ENCODE data around the gene B3GALNT2.

DNA sequence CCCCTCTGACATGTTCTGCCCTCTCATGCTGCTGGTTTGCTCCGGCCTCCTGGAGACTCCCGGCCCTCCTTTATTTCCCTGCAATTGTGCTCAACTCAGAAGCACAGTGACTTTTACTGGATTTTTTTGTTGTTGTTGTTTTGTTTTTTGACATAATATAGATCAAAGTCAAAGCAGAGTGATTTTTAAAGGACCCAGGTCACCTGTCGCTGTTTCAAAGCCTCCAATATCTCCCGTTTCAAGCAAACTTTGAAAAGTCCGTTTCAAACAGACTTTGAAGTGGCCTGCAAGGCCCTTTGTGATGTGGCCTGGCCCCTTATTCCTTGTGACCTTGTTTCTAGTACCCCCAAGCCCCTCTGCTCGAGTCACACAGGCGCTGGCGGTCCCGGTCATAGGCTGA lies 78.9 kb downstream of the B3GALNT2 start:
- TF ChIP-seq ELF4 (IDR thresholded peaks at IDR 0.05) = no peak
- no peak for TF ChIP-seq BHLHE40 (IDR thresholded peaks at IDR 0.05; ENCODE audit: borderline replicate concordance)
- no peak for TF ChIP-seq LEF1 (IDR thresholded peaks at IDR 0.05; ENCODE audit: borderline replicate concordance)

Measured in HEK293T (cell line).